OCI-LY3 (cell line): ENCODE measurements around the gene P4HTM.

ENCODE experiments used
- H2AFZ ChIP-seq: fragments of 200-600, 300-600 bp; shearing (Covaris generic); 2 replicates; pipeline ENCODE4 v1.6.0; 2014; ENCODE audit warnings: antibody characterized with exemption, low read depth, low read length
- H3K27ac ChIP-seq: fragments of 200-600, 300-600 bp; sonication (generic); 2 replicates; pipeline ENCODE4 v1.5.1; 2014; ENCODE audit warnings: mild to moderate bottlenecking, low read length, moderate library complexity, mixed read lengths
- H3K27me3 ChIP-seq: fragments of 200-600, 300-600 bp; sonication (generic); 2 replicates; pipeline ENCODE4 v1.6.1; 2014; ENCODE audit warnings: low read depth, low read length, mixed read lengths
- H3K36me3 ChIP-seq: fragments of 200-600, 300-600 bp; sonication (generic); replicated peaks from 2 replicates; pipeline ENCODE3; 2014; ENCODE audit warnings: low read depth, low read length, mixed read lengths
- H3K4me1 ChIP-seq: fragments of 300-600, 200-600 bp; sonication (generic); 2 replicates; pipeline ENCODE4 v1.6.1; 2014; ENCODE audit warnings: low read length, mixed read lengths
- H3K4me2 ChIP-seq: fragments of 200-600, 300-600 bp; sonication (generic); 2 replicates; pipeline ENCODE4 v1.6.1; 2014; ENCODE audit warnings: low read length, mixed read lengths
- H3K4me3 ChIP-seq: fragments of 300-600, 200-600 bp; sonication (generic); 2 replicates; pipeline ENCODE4 v1.5.1; 2014; ENCODE audit warnings: antibody characterized with exemption, mild to moderate bottlenecking, low read length, moderate library complexity
- H3K79me2 ChIP-seq: fragments of 300-600, 200-600 bp; shearing (Covaris generic); 2 replicates; pipeline ENCODE4 v1.6.1; 2014; ENCODE audit warnings: mild to moderate bottlenecking, low read length, mixed read lengths
- H3K9ac ChIP-seq: fragments of 300-600, 200-600 bp; shearing (Covaris generic); 2 replicates; pipeline ENCODE4 v1.6.0; 2014; ENCODE audit warnings: mild to moderate bottlenecking, low read length, moderate library complexity
- H3K9me3 ChIP-seq: fragments of 200-600, 300-600 bp; shearing (Covaris generic); 2 replicates; pipeline ENCODE4 v1.6.1; 2014; ENCODE audit warnings: low read length, mixed read lengths; ENCODE audit not compliant: insufficient read depth
- H4K20me1 ChIP-seq: fragments of 200-600, 300-600 bp; sonication (generic); 2 replicates; pipeline ENCODE4 v1.6.1; 2016; ENCODE audit warnings: low read length, mixed read lengths; ENCODE audit not compliant: insufficient read depth
- CTCF ChIP-seq: fragments of 200-600, 300-600 bp; sonication (generic); IDR thresholded peaks from 2 replicates; pipeline ENCODE4 v1.5.1; 2014; ENCODE audit warnings: antibody characterized with exemption, low read length, low read depth
- EZH2phosphoT487 ChIP-seq: fragments of 200-600 bp; shearing (Covaris generic); IDR thresholded peaks from 2 replicates; pipeline ENCODE4 v1.6.1; 2018; ENCODE audit warnings: antibody characterized with exemption, mixed run types, low read depth

Gene P4HTM

GRCh38 chr3:49004352-49005302 is 14.6 kb downstream of the P4HTM start:
- peaks cover 24% of the 10 kb centered on the region for H3K79me2 ChIP-seq
- H3K4me3 ChIP-seq: no peak overlapping the region
- H4K20me1 ChIP-seq: peaks cover 15% of the 10 kb centered on the region
- H3K27me3 ChIP-seq: no peaks in the 10 kb centered on the region
- TF ChIP-seq EZH2phosphoT487: no peak
- no peak for TF ChIP-seq CTCF
- H3K9ac ChIP-seq: no peak overlapping the region
- H2AFZ ChIP-seq: no peak overlapping the region
- H3K9me3 ChIP-seq: no peaks in the 10 kb centered on the region
- peaks cover 14% of the 10 kb centered on the region for H3K4me1 ChIP-seq
- H3K4me2 ChIP-seq: no peak overlapping the region
- H3K27ac ChIP-seq: no peak overlapping the region
- H3K36me3 ChIP-seq: peaks cover 3% of the 10 kb centered on the region

- peaks cover 17% of the 10 kb centered on the region for H4K20me1 ChIP-seq
- H3K79me2 ChIP-seq: peaks cover 31% of the 10 kb centered on the region
- peaks cover 3% of the 10 kb centered on the region for H3K36me3 ChIP-seq
- H3K9ac ChIP-seq: no peak overlapping the region
- no peak overlapping the region for H2AFZ ChIP-seq
- no peak overlapping the region for H3K4me3 ChIP-seq
- no peak overlapping the region for H3K27ac ChIP-seq
- H3K4me1 ChIP-seq: peaks cover 14% of the 10 kb centered on the region
- TF ChIP-seq CTCF: no peak
- TF ChIP-seq EZH2phosphoT487: no peak
- H3K4me2 ChIP-seq: no peak overlapping the region
- H3K9me3 ChIP-seq: no peaks in the 10 kb centered on the region
- H3K27me3 ChIP-seq: no peaks in the 10 kb centered on the region
Observed at GRCh38 chr3:49005303-49005680, 15.3 kb downstream of the P4HTM start.

GRCh38 chr3:49005998-49006397 is 16.0 kb downstream of the P4HTM start:
- peak overlapping the region; percentile 89 for H3K4me2 ChIP-seq
- peak overlapping the region; percentile 95; the same call in 1 of the 2 replicates for H3K9ac ChIP-seq
- no peaks in the 10 kb centered on the region for H3K9me3 ChIP-seq
- peak overlapping the region; percentile 84 for H3K4me3 ChIP-seq
- no peak overlapping the region for H3K27ac ChIP-seq
- peaks cover 17% of the 10 kb centered on the region for H4K20me1 ChIP-seq
- peaks cover 35% of the 10 kb centered on the region for H3K79me2 ChIP-seq
- no peaks in the 10 kb centered on the region for H3K27me3 ChIP-seq
- H2AFZ ChIP-seq: no peak overlapping the region
- peaks cover 14% of the 10 kb centered on the region for H3K4me1 ChIP-seq
- TF ChIP-seq EZH2phosphoT487 (no peak), CTCF (no peak)
- peaks cover 3% of the 10 kb centered on the region for H3K36me3 ChIP-seq

- H4K20me1 ChIP-seq: peaks cover 21% of the 10 kb centered on the region
- no peaks in the 10 kb centered on the region for H3K27me3 ChIP-seq
- H3K36me3 ChIP-seq: peaks cover 5% of the 10 kb centered on the region
- peak overlapping the region; percentile 95 for H3K9ac ChIP-seq
- no peaks in the 10 kb centered on the region for H3K9me3 ChIP-seq
- H3K79me2 ChIP-seq: peaks cover 41% of the 10 kb centered on the region
- no peak overlapping the region; the same call in 1 of the 2 replicates for H2AFZ ChIP-seq
- H3K27ac ChIP-seq: peak overlapping the region; percentile 30
- H3K4me3 ChIP-seq: peak overlapping the region; percentile 84
- peak overlapping the region; percentile 89 for H3K4me2 ChIP-seq
- peaks cover 14% of the 10 kb centered on the region for H3K4me1 ChIP-seq
- TF ChIP-seq CTCF: no peak
- TF ChIP-seq EZH2phosphoT487: no peak
Observed at GRCh38 chr3:49006408-49007067, 16.5 kb downstream of the P4HTM start.
